GM12801 (cell line): Measurements from ENCODE around the gene FRK.

Source experiments
- TF ChIP-seq, protein P1 (sequence below): IDR thresholded peaks from one replicate; pipeline ENCODE4 v1.5.1; 2011; ENCODE audit warnings: control low read depth; ENCODE audit not compliant: insufficient read length; ENCODE audit errors: extremely low read depth

The FRK gene

DNA sequence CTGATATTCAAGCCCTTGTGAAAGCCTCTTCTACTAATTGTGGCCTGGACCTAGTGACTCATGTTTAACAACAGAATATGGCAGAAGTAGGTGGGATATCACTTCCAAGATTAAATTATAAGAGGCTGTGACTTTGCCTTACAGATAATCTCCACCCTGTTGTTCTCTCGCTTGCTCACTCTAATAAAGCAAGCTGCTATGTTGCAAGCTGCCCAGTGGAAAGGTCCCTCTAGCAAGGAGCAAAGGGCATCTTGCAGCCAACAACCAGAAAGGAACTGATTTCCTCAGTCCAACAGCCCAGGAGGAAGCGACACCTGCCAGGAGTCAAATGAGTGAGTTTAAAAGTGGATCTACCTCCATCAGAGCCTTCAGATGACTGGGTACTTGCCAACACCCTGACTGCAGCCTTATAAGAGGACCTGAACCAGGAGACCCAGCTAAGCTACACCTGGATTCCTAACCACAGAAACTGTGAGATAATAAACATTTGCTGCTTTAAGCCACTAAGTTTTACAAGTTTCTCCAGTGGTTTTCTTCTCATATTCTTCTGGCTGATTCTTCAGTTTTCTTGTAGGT is 112.6 kb downstream of the FRK start:
- TF ChIP-seq, protein P1, sequence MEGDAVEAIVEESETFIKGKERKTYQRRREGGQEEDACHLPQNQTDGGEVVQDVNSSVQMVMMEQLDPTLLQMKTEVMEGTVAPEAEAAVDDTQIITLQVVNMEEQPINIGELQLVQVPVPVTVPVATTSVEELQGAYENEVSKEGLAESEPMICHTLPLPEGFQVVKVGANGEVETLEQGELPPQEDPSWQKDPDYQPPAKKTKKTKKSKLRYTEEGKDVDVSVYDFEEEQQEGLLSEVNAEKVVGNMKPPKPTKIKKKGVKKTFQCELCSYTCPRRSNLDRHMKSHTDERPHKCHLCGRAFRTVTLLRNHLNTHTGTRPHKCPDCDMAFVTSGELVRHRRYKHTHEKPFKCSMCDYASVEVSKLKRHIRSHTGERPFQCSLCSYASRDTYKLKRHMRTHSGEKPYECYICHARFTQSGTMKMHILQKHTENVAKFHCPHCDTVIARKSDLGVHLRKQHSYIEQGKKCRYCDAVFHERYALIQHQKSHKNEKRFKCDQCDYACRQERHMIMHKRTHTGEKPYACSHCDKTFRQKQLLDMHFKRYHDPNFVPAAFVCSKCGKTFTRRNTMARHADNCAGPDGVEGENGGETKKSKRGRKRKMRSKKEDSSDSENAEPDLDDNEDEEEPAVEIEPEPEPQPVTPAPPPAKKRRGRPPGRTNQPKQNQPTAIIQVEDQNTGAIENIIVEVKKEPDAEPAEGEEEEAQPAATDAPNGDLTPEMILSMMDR = no peak

DNA sequence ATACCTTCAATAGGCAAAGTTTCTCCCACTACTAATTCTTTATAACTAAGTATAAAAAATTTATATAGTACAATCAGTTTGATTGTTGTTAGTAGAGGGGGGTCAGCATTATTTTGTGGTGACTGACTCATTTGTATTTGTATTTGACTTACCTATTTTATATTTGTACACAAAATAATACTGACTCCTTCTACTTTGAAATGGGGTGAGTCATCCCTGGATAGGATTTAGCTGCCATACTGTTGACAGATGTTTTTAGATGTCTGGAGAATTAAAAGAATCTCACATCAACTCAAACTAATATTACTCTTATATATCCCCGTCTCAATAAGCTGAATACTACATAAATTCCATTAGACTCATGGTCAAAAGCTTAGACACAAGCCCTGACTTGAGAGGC is 114.9 kb downstream of the FRK start:
- TF ChIP-seq, protein P1 = no peak

DNA sequence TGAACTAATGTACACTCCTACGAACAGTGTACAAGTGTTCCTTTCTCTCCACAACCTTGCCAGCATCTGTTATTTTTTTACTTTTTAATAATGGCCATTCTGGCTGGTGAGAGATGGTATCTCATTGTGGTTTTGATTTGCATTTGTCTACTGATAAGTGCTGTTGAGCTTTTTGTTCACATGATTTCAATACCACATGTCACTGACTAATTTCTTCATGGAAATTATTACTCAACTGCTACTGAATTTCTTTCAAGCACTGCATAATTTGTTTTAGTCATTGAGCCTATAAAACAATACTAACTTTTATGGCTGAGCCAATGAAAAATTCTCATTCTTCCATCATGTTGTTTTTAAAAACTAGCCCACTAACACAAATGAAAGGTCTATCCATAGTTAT is 115.4 kb downstream of the FRK start:
- TF ChIP-seq, protein P1 = no peak

DNA sequence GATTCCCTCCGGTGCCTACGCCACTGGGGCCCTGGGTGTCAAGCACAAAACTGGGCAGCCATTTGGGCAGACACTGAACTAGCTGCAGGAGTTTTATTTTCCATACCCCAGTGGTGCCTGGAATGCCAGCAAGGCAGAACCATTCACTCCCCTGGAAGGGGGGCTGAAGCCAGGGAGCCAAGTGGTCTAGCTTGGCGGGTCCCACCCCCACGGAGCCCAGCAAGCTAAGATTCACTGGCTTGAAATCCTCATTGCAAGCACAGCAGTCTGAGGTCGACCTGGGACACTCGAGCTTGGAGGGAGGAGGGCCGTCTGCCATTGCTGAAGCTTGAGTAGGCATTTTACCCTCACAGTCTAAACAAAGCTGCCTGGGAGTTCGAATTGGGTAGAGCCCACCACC is 125.3 kb downstream of the FRK start:
- TF ChIP-seq, protein P1 = no peak

DNA sequence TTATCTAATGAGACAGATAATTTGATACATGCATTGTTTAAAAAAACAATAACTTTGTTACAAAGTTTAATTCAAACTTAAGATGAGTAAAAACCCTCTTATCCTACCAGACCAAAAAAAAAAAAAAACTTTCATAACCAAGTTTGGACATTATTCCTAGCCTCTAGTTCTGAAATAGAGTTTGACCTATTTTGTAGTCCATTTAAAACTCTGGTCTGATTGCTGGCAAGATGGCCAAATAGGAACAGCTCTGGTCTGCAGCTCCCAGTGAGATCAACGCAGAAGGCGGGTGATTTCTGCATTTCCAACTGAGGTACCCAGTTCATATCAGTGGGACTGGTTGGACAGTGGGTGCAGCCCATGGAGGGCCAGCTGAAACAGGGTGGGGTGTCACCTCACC is 125.9 kb downstream of the FRK start:
- TF ChIP-seq, protein P1 = no peak

DNA sequence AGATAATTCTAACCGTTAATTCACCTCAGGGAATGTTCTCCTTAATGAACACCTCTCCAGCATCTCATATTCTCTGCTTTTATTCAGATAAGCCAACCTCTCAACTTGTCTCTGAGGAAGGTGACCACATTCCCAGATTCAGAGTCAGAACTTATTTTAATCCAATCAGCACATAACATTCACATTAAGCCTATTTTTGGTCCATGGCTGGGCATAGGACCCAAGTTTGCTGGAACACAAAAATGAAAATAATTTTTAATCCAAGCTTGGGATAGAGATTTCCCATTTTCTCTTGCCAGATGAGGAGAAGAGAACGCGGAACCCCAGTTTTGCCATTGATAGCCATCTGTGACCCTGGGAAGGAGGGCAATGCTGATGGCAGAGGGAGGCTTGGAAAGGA is 126.5 kb downstream of the FRK start:
- TF ChIP-seq, protein P1 = no peak

DNA sequence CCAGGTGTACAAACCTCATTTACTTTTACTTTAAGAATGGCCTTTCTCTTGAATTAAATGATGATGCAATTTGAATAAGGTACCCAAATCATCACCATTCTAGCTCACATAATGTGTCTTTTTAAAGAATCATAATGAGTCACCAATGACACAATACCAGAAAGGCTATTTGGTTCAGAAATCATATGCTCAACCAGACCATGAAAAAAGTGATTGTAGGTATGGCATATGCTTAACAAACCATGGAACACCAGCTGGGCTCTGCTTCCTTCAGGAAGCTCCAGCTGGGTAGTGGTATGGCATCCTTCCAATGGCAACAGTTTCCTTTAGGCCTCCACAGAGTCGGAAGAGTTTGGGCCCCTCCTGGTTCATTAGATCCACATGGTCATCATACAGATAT is 128.2 kb downstream of the FRK start:
- TF ChIP-seq, protein P1 = no peak
